ENCODE measurements around the gene MEGF9. TPM values are rescaled to one million over a fixed set of nuclear protein-coding genes. Genes with fewer than 3 reads are reported as not detected.

Gene MEGF9
- total and polyA plus RNA-seq, 7 donors: 2.5 to 21.0 (median 11.8) TPM

DNA sequence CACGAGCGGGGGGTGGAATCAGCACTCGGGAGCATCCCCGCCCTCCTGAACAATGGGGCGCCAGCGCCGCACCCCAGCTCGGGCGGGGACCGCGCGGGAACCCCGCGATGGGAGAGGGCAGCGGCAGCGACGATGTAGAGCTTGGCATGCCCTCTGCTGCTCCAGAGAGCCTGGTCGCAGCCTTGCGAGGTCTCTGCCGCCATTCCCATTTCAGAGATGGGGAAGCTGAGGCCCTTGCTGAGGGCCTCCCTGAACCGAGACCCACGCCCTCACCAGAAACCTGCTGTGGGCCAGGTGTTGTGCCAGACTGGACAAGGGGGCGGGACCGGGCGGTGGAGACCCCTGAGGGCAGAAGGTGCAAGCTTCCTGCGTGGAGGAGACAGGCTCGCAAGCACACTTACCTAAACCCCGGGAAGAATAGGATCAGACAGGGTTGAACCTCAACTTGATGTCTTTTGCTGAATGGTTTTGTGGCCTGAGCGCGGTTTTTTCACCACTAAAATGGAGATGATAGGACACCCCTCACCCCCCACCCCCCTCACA is 647 bp upstream of the MEGF9 start:
- Histone ChIP-seq H3K4me1 (peaks cover 0 to 38% (median 29%) of the 10 kb centered on the region in 4 donors), H3K36me3 (no peaks in the 10 kb centered on the region), H3K9me3 (no peaks in the 10 kb centered on the region), H3K27me3 (no peaks in the 10 kb centered on the region), H3K4me3 (peak overlapping the region; percentile 70 to 95 (median 90)), H3K27ac (peak overlapping the region; percentile 84 to 91 (median 86))
- TF ChIP-seq, protein P1, sequence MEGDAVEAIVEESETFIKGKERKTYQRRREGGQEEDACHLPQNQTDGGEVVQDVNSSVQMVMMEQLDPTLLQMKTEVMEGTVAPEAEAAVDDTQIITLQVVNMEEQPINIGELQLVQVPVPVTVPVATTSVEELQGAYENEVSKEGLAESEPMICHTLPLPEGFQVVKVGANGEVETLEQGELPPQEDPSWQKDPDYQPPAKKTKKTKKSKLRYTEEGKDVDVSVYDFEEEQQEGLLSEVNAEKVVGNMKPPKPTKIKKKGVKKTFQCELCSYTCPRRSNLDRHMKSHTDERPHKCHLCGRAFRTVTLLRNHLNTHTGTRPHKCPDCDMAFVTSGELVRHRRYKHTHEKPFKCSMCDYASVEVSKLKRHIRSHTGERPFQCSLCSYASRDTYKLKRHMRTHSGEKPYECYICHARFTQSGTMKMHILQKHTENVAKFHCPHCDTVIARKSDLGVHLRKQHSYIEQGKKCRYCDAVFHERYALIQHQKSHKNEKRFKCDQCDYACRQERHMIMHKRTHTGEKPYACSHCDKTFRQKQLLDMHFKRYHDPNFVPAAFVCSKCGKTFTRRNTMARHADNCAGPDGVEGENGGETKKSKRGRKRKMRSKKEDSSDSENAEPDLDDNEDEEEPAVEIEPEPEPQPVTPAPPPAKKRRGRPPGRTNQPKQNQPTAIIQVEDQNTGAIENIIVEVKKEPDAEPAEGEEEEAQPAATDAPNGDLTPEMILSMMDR (IDR thresholded peaks at IDR 0.05): no peak
- TF ChIP-seq POLR2A (IDR thresholded peaks at IDR 0.05) (no peak), EP300 (IDR thresholded peaks at IDR 0.05) (no peak), POLR2AphosphoS5 (IDR thresholded peaks at IDR 0.05) (no peak)
- intact Hi-C loops (cut with DNase I): loop anchor here (2.0 to 5.0 kb wide), 2 partner anchors 78 to 98 kb away; partner anchors contain the start of gene FBXW2
- 11% methylated on average over 30 of the region's 30 CpGs for WGBS, 2 donors
- peak; percentile 73 for DNase-seq

DNA sequence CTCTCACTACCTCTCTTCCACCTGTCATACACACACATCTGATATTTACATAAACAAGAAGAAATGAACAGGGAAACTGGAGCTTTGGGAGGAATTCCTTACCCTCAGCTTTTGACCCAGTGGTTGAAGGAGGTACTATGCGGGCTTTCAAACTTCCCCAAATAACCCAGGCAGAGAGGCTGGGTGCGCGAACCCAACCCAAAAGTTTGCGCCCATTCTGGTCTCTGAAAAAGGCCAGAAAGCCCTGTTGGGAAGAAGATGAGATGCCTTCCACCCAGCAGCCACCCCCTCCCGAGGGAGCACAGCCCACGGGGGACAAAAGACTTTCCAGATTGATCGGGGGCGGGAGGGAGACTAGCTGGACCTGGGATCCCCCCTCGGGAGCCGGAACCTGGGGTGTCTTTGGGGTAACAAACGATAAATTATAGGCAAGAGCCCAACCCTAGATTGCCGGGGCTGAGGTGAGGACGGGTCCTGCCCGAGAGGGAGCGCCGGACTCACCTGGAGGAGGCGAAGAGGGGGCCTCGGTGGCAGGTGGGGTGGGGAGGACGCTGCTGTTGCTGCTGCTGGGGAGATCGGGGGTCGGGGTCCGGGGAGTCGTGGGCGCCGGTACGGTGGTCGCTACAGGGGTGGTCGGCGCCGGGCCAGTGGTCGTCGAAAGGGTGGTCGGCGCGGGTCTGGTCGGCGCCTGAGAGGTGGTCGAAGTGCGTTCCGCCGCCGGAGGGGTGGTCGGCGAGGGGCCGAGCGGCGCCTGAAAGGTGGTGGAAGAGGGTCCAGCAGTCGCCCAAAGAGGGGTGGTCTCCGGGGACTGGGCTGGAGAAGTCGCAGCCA is 798 bp downstream of the MEGF9 start:
- no peaks in the 10 kb centered on the region for H3K27me3 ChIP-seq
- peak overlapping the region; percentile 87 to 95 (median 90) for H3K4me3 ChIP-seq
- no peak for TF ChIP-seq POLR2A (IDR thresholded peaks at IDR 0.05)
- TF ChIP-seq, protein P1 (IDR thresholded peaks at IDR 0.05): peak in 2 of 4 experiments; percentile 12 to 38
- no peak for TF ChIP-seq EP300 (IDR thresholded peaks at IDR 0.05)
- no peak for TF ChIP-seq POLR2AphosphoS5 (IDR thresholded peaks at IDR 0.05)
- peaks cover 0 to 43% (median 30%) of the 10 kb centered on the region in 4 donors for H3K4me1 ChIP-seq
- H3K36me3 ChIP-seq: no peaks in the 10 kb centered on the region
- WGBS, 2 donors: 1 to 2% methylated on average over 50 of the region's 50 CpGs
- peak; percentile 72 for DNase-seq
- intact Hi-C loops (cut with DNase I): loop anchor here (2.0 to 5.0 kb wide), 2 partner anchors 79 to 96 kb away; partner anchors contain the start of gene FBXW2
- peak overlapping the region; percentile 84 to 91 (median 86) for H3K27ac ChIP-seq
- no peaks in the 10 kb centered on the region for H3K9me3 ChIP-seq

DNA sequence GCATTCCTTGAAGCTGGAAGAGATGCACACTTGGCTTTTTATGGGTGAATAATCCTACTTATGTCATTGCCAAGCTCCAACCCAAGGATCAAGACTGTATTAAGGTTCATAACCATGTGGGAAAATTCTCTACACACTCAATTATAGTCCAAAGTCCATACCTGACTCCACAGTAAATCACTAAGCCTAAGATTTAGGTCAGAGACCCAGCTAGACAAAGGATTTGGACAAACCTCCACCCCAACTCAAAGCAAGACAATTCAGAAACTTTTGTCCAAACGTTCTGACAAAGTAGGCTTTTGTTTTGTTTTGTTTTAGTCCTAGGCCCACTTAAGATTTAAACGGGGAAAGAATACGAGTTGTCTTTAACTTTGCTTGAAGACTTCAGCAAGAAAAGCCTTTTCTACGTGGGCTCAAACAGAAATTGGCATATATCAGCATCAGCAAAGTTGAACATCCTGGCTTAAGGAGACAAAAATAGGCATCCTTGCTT is 1.7 kb downstream of the MEGF9 start:
- no peaks in the 10 kb centered on the region for H3K36me3 ChIP-seq
- intact Hi-C loops (cut with DNase I): loop anchor here (5.0 kb wide), 1 partner anchor 95 kb away; no protein-coding TSS in a partner anchor
- 6 to 37% methylated on average over 4 of the region's 4 CpGs for WGBS, 2 donors
- H3K4me1 ChIP-seq: peaks cover 0 to 43% (median 30%) of the 10 kb centered on the region in 4 donors
- peak overlapping the region; percentile 84 to 91 (median 86) for H3K27ac ChIP-seq
- DNase-seq: no peak
- H3K4me3 ChIP-seq: peak overlapping the region; percentile 87 to 95 (median 90)
- no peaks in the 10 kb centered on the region for H3K9me3 ChIP-seq
- no peaks in the 10 kb centered on the region for H3K27me3 ChIP-seq
- TF ChIP-seq, protein P1 (IDR thresholded peaks at IDR 0.05): no peak
- TF ChIP-seq POLR2A (IDR thresholded peaks at IDR 0.05) (no peak), POLR2AphosphoS5 (IDR thresholded peaks at IDR 0.05) (no peak), EP300 (IDR thresholded peaks at IDR 0.05) (no peak)

DNA sequence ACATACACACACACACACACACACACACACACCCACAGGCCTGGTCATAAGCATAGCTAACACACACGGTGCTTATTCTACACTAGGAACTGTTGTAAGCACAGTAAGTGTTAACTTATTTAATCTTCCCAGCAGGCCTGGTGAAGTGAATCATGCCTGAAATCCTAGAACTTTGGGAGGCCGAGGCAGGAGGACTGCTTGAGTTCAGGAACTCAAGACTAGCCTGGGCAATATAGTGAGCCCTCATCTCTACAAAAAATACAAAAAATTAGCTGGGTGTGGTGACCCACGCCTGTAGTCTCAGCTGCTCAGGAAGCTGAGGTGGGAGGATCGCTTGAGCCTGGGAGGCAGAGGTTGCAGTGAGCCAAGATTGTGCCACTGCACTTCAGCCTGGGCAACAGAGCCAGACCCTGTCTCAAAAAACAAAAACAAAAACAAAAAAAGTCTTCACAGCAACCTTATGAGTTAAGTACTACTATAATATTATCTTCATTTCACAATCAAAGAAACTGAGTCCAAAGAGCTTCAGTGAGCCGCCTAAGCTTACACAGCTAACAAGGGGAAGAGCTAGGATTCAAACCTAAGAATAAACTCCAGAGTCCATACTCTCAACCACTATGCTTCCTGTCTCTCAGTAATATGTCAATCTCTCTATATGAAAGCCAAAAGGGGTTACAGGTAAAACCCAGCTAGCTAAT is 2.3 kb downstream of the MEGF9 start:
- Histone ChIP-seq H3K27ac (peak overlapping the region; percentile 84 to 91 (median 86)), H3K4me3 (peak overlapping the region in 3 of 4 donors; percentile 89 to 95 (median 92)), H3K36me3 (no peaks in the 10 kb centered on the region), H3K27me3 (no peaks in the 10 kb centered on the region), H3K4me1 (peaks cover 0 to 43% (median 30%) of the 10 kb centered on the region in 4 donors), H3K9me3 (no peaks in the 10 kb centered on the region)
- DNase-seq: no peak
- intact Hi-C loops (cut with DNase I): loop anchor here (5.0 kb wide), 1 partner anchor 95 kb away; no protein-coding TSS in a partner anchor
- WGBS, 2 donors: 16 to 48% methylated on average over 5 of the region's 5 CpGs
- TF ChIP-seq, protein P1 (IDR thresholded peaks at IDR 0.05): no peak
- TF ChIP-seq POLR2AphosphoS5 (IDR thresholded peaks at IDR 0.05) (no peak), EP300 (IDR thresholded peaks at IDR 0.05) (no peak), POLR2A (IDR thresholded peaks at IDR 0.05) (no peak)

Data from sigmoid colon (tissue), 7 donors.